ENCODE data around the gene HSPB9. TPM values are rescaled to one million over a fixed set of nuclear protein-coding genes. Genes with fewer than 3 reads are reported as not detected.

HSPB9 gene
- total RNA-seq, 2 experiments from 2014 or later: not detected

GRCh38 chr17:42088736-42089135, 33.9 kb upstream of the HSPB9 start:
- intact Hi-C loops (cut with DNase I, micrococcal nuclease): no loop called here
- H3K4me1 ChIP-seq (ENCODE audit: insufficient read depth, low read length): no peaks in the 10 kb centered on the region
- Mint-ChIP-seq H3K4me3 (no peak overlapping the region), H3K4me1 (ENCODE audit: low read depth) (no peaks in the 10 kb centered on the region), H3K9me3 (no peaks in the 10 kb centered on the region), H3K36me3 (ENCODE audit: low read depth) (no peaks in the 10 kb centered on the region), H3K27me3 (peaks cover 4% of the 10 kb centered on the region), H3K27ac (no peak overlapping the region)
- H3K9me3 ChIP-seq (ENCODE audit: control insufficient read depth in 1 of 2, insufficient read depth in 1 of 2, low read length in 2 of 2): no peaks in the 10 kb centered on the region
- no peak for ATAC-seq (ENCODE audit: poor library complexity)
- CTCF ChIA-PET: no interaction called here
- TF ChIP-seq, protein P1, sequence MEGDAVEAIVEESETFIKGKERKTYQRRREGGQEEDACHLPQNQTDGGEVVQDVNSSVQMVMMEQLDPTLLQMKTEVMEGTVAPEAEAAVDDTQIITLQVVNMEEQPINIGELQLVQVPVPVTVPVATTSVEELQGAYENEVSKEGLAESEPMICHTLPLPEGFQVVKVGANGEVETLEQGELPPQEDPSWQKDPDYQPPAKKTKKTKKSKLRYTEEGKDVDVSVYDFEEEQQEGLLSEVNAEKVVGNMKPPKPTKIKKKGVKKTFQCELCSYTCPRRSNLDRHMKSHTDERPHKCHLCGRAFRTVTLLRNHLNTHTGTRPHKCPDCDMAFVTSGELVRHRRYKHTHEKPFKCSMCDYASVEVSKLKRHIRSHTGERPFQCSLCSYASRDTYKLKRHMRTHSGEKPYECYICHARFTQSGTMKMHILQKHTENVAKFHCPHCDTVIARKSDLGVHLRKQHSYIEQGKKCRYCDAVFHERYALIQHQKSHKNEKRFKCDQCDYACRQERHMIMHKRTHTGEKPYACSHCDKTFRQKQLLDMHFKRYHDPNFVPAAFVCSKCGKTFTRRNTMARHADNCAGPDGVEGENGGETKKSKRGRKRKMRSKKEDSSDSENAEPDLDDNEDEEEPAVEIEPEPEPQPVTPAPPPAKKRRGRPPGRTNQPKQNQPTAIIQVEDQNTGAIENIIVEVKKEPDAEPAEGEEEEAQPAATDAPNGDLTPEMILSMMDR (IDR thresholded peaks at IDR 0.05): no peak
- no peak for DNase-seq
- POLR2A ChIA-PET: no interaction called here
- no peak overlapping the region for H3K4me3 ChIP-seq (ENCODE audit: low read length)
- H3K27ac ChIP-seq (ENCODE audit: low read depth in 1 of 2, low read length in 2 of 2): no peak overlapping the region
- no peaks in the 10 kb centered on the region for H3K36me3 ChIP-seq (ENCODE audit: insufficient read depth, low read length)
- no peaks in the 10 kb centered on the region for H3K27me3 ChIP-seq (ENCODE audit: control insufficient read depth in 1 of 2, insufficient read depth in 2 of 2, low read length in 2 of 2)

DNA sequence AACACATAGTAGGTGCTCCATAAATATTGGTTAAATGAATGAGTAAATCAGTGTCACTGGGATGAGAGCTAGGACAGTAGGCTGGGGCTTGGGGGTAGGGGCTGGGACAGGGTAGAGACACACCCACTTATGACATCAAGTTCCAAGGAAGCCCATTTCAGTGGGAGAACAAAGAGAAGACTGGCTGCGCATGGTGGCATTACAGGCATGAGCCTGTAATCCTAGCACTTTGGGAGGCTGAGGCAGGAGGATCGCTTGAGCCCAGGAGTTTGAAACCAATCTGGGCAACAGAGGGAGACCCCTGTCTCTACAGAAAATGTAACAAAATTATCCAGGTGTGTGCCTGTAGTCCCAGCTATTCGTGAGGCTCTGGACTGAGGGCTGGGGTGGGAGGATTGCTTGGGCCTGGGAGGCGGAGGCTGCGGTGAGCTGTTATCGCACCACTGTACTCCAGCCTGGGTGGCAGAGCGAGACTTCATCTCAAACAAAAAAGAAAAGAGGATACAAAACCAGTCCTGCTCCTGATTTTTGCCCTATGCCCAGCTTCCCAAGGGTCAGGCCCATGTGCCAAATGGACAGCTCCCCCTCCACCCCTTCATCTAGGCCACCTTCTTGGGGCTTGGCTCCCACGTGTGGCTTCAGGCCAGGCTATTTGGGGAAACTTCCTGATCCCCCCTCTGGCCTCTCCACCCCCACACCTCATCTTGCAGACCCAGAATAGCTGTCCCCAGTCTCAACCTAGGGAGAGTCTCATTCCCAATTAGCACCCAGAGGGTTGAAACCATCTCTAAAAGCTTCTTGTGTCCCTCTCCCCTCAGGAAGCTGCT, 31.4 kb upstream of the HSPB9 start:
- intact Hi-C loops (cut with DNase I, micrococcal nuclease): no loop called here
- Histone ChIP-seq H3K4me1 (ENCODE audit: insufficient read depth, low read length) (no peaks in the 10 kb centered on the region), H3K27ac (ENCODE audit: low read depth in 1 of 2, low read length in 2 of 2) (no peak overlapping the region), H3K9me3 (ENCODE audit: control insufficient read depth in 1 of 2, insufficient read depth in 1 of 2, low read length in 2 of 2) (no peaks in the 10 kb centered on the region), H3K27me3 (ENCODE audit: control insufficient read depth in 1 of 2, insufficient read depth in 2 of 2, low read length in 2 of 2) (peaks cover 0 to 2% of the 10 kb centered on the region in 2 experiments), H3K36me3 (ENCODE audit: insufficient read depth, low read length) (no peaks in the 10 kb centered on the region), H3K4me3 (ENCODE audit: low read length) (no peak overlapping the region)
- no peak for ATAC-seq (ENCODE audit: poor library complexity)
- H3K27ac Mint-ChIP-seq: no peak overlapping the region
- H3K27me3 Mint-ChIP-seq: peaks cover 18% of the 10 kb centered on the region
- no peaks in the 10 kb centered on the region for H3K4me1 Mint-ChIP-seq (ENCODE audit: low read depth)
- DNase-seq: no peak
- TF ChIP-seq, protein P1 (IDR thresholded peaks at IDR 0.05): no peak
- POLR2A ChIA-PET: interaction anchor here (0.6 kb wide), 1 partner anchor 450 kb away, joined by 3 read pairs; no protein-coding TSS in a partner anchor
- no peaks in the 10 kb centered on the region for H3K36me3 Mint-ChIP-seq (ENCODE audit: low read depth)
- CTCF ChIA-PET: interaction anchor here (1.3 kb wide), 2 partner anchors 10 kb away, joined by 3 to 4 read pairs; no protein-coding TSS in a partner anchor
- no peaks in the 10 kb centered on the region for H3K9me3 Mint-ChIP-seq
- H3K4me3 Mint-ChIP-seq: no peak overlapping the region

GRCh38 chr17:42092939-42093338, 29.7 kb upstream of the HSPB9 start:
- Histone ChIP-seq H3K9me3 (ENCODE audit: control insufficient read depth in 1 of 2, insufficient read depth in 1 of 2, low read length in 2 of 2) (no peaks in the 10 kb centered on the region), H3K4me3 (ENCODE audit: low read length) (no peak overlapping the region), H3K27ac (ENCODE audit: low read depth in 1 of 2, low read length in 2 of 2) (no peak overlapping the region), H3K27me3 (ENCODE audit: control insufficient read depth in 1 of 2, insufficient read depth in 2 of 2, low read length in 2 of 2) (peaks cover 9 to 11% of the 10 kb centered on the region in 2 experiments), H3K36me3 (ENCODE audit: insufficient read depth, low read length) (no peaks in the 10 kb centered on the region), H3K4me1 (ENCODE audit: insufficient read depth, low read length) (peaks cover 6% of the 10 kb centered on the region)
- Mint-ChIP-seq H3K4me1 (ENCODE audit: low read depth) (no peaks in the 10 kb centered on the region), H3K27ac (no peak overlapping the region), H3K4me3 (no peak overlapping the region), H3K27me3 (peaks cover 34% of the 10 kb centered on the region), H3K36me3 (ENCODE audit: low read depth) (no peaks in the 10 kb centered on the region), H3K9me3 (no peaks in the 10 kb centered on the region)
- ChIA-PET CTCF (interaction anchor here (1.3 kb wide), 1 partner anchor 8 kb away, joined by 4 read pairs; no protein-coding TSS in a partner anchor), POLR2A (no interaction called here)
- DNase-seq (no peak), ATAC-seq (ENCODE audit: poor library complexity) (no peak)
- TF ChIP-seq, protein P1 (IDR thresholded peaks at IDR 0.05): no peak
- intact Hi-C loops (cut with DNase I, micrococcal nuclease): no loop called here

Measured in CD4-positive, alpha-beta T cell (primary cell).